Spleen (tissue), 11 donors: ENCODE results near the gene ZBTB32. TPM values are rescaled to one million over a fixed set of nuclear protein-coding genes. Genes with fewer than 3 reads are reported as not detected.

ENCODE experiments used
- DNase-seq: peaks from one replicate; pipeline ENCODE4 v3.0.0-alpha.2; 2020
- H3K27ac ChIP-seq, 8 donors: fragments of 200-600 bp; sonication (generic) in 7 of 8; 1 replicate in 4 of 8; 2 replicates in 4 of 8; pipeline versions ENCODE4 v1.5.0 to v1.8.0; 2016 to 2021; ENCODE audit warnings: inconsistent platforms in 4 of 8, mild to moderate bottlenecking in 4 of 8, moderate library complexity in 1 of 8
- H3K27me3 ChIP-seq, 7 donors: fragments of 200-600 bp; sonication (generic) in 6 of 7; replicated peaks in 1 of 7; 1 replicate in 4 of 7; 2 replicates in 3 of 7; pipeline versions ENCODE4 v1.5.0 to v1.8.0; 2016 to 2021; ENCODE audit warnings: inconsistent platforms in 3 of 7, mild to moderate bottlenecking in 1 of 7
- H3K36me3 ChIP-seq, 6 donors: fragments of 200-600 bp; sonication (generic) in 5 of 6; 1 replicate in 4 of 6; 2 replicates in 2 of 6; pipeline versions ENCODE4 v1.5.0 to v1.8.0; 2016 to 2021; ENCODE audit warnings: inconsistent platforms in 2 of 6
- H3K4me1 ChIP-seq, 6 donors: fragments of 200-600 bp; sonication (generic) in 5 of 6; 1 replicate in 3 of 6; 2 replicates in 3 of 6; pipeline versions ENCODE4 v1.5.0 to v1.8.0; 2016 to 2021; ENCODE audit warnings: inconsistent platforms in 3 of 6
- H3K4me3 ChIP-seq, 8 donors: fragments of 200-600 bp; sonication (generic) in 7 of 8; 1 replicate in 4 of 8; 2 replicates in 4 of 8; pipeline versions ENCODE4 v1.5.0 to v1.8.0; 2016 to 2021; ENCODE audit warnings: inconsistent platforms in 4 of 8, mild to moderate bottlenecking in 4 of 8, moderate library complexity in 2 of 8
- H3K9me3 ChIP-seq, 8 donors: fragments of 200-600 bp; sonication (generic) in 7 of 8; 1 replicate in 4 of 8; 2 replicates in 4 of 8; pipeline versions ENCODE4 v1.5.0 to v1.8.0; 2016 to 2021; ENCODE audit warnings: inconsistent platforms in 4 of 8
- CTCF ChIP-seq, 11 experiments: fragments of 200-600 bp in 7 of 11; fragments of 450-650 bp in 4 of 11; sonication (generic) in 4 of 11; IDR thresholded peaks in 8 of 11; conservative IDR thresholded peaks in 3 of 11; 1 replicate in 7 of 11; 2 replicates in 4 of 11; pipeline versions ENCODE4 v1.4.0 to v1.8.0; 2016 to 2021; ENCODE audit warnings: antibody characterized with exemption in 11 of 11, inconsistent platforms in 4 of 11, mild to moderate bottlenecking in 1 of 11
- POLR2A ChIP-seq, 3 donors: fragments of 450-650 bp; IDR thresholded peaks; one replicate each; pipeline ENCODE4 v1.5.1; 2017; ENCODE audit warnings: antibody characterized with exemption in 3 of 3, mild to moderate bottlenecking in 1 of 3
- POLR2AphosphoS5 ChIP-seq, 3 donors: sonication (generic); formaldehyde crosslinking; IDR thresholded peaks; one replicate each; pipeline ENCODE4 v1.5.1; 2017; ENCODE audit warnings: antibody characterized with exemption in 3 of 3
- WGBS, 5 donors: extraction: QIAGEN DNeasy Blood & Tissue Kit in 3 of 5; methylation state at CpG; one replicate each; pipeline versions ENCODE4 v1.1.5 to v1.1.7; 2013 to 2018; 5-methylcytosine and 5-hydroxymethylcytosine counted together
- intact Hi-C: fragments of 100-400 bp; cut with DNase I; formaldehyde crosslinking; loops from one replicate; pipeline ENCODE4 v1.15.0; 2023; ENCODE audit warnings: low total_unique reads
- polyA plus RNA-seq, 3 donors: library from polyadenylated mRNA; stranded (reverse); fragments of 200-250 nt; gene quantifications; one replicate each; pipeline ENCODE4 v1.2.1, GENCODE V29; 2013
- total RNA-seq, 7 donors: library from RNA; depleted of rRNA in 3 of 7; stranded (reverse); fragments of >200 nt in 3 of 7; fragmentation: NEBNext Ultra II Directional in 4 of 7; extraction: Animal tissue kit (Norgen Biotek cat#: 25700) in 4 of 7; gene quantifications; one replicate each; pipeline versions ENCODE4 v1.1.0 to v1.2.1, GENCODE V29; 2016 to 2021
- donor health status: healthy with polysubstance abuse.
- donor health status: DM: no; HTN: no; CAD: no; lungs with moderate emphysema.
- donor health status: DM: no; HTN: no; CAD: no.
- donor health status: Bipolar disorder and iron deficiency.
- donor health status: healthy.
- donor health status: DM: no; HTN: no; CAD: no.
- donor health status: DM: yes; HTN: yes; CAD: no.

Gene ZBTB32
- total and polyA plus RNA-seq, 10 donors = 2.5 to 8.2 (median 4.2) TPM

GRCh38 chr19:35702223-35703012 is 1.9 kb upstream of the ZBTB32 start:
- H3K4me3 ChIP-seq = peak overlapping the region; percentile 59 to 90 (median 62)
- H3K27ac ChIP-seq = peak overlapping the region; percentile 53 to 86 (median 74)
- intact Hi-C loops = no loop called here
- peak; percentile 98 for DNase-seq
- peaks cover 0 to 20% (median 16%) of the 10 kb centered on the region in 6 donors for H3K4me1 ChIP-seq
- H3K27me3 ChIP-seq = peaks cover 0 to 29% (median 0%) of the 10 kb centered on the region in 7 donors
- TF ChIP-seq CTCF (IDR thresholded peaks at IDR 0.05 in 8 of 11, conservative IDR thresholded peaks at IDR 0.05 in 3 of 11) (peak in 2 of 11 experiments; percentile 10 to 33), POLR2AphosphoS5 (IDR thresholded peaks at IDR 0.05) (peak; percentile 82 to 97 (median 94)), POLR2A (IDR thresholded peaks at IDR 0.05) (peak in 1 of 3 donors; percentile 82)
- WGBS, 5 donors = 0 to 1% (median 0%) methylated on average over 41 to 50 of the region's 50 CpGs
- H3K9me3 ChIP-seq = no peaks in the 10 kb centered on the region
- no peaks in the 10 kb centered on the region for H3K36me3 ChIP-seq

GRCh38 chr19:35703343-35703742 is 1.0 kb upstream of the ZBTB32 start:
- peaks cover 0 to 20% (median 16%) of the 10 kb centered on the region in 6 donors for H3K4me1 ChIP-seq
- no peak for DNase-seq
- H3K36me3 ChIP-seq = no peaks in the 10 kb centered on the region
- TF ChIP-seq POLR2A (IDR thresholded peaks at IDR 0.05) = no peak
- no peak for TF ChIP-seq CTCF (IDR thresholded peaks at IDR 0.05 in 8 of 11, conservative IDR thresholded peaks at IDR 0.05 in 3 of 11)
- no peak for TF ChIP-seq POLR2AphosphoS5 (IDR thresholded peaks at IDR 0.05)
- H3K27me3 ChIP-seq = peaks cover 0 to 29% (median 0%) of the 10 kb centered on the region in 7 donors
- intact Hi-C loops = no loop called here
- peak overlapping the region in 3 of 8 donors; percentile 78 to 81 (median 79) for H3K27ac ChIP-seq
- H3K9me3 ChIP-seq = no peaks in the 10 kb centered on the region
- WGBS, 5 donors = 49 to 62% (median 53%) methylated on average over 9 of the region's 9 CpGs
- peak overlapping the region in 4 of 8 donors; percentile 60 to 90 (median 60) for H3K4me3 ChIP-seq

- no peak for TF ChIP-seq POLR2A (IDR thresholded peaks at IDR 0.05)
- no peak for TF ChIP-seq POLR2AphosphoS5 (IDR thresholded peaks at IDR 0.05)
- WGBS, 5 donors = 80 to 100% (median 97%) methylated on average over 1 of the region's 1 CpG
- Histone ChIP-seq H3K36me3 (no peaks in the 10 kb centered on the region), H3K27ac (no peak overlapping the region), H3K27me3 (peaks cover 0 to 21% (median 0%) of the 10 kb centered on the region in 7 donors), H3K9me3 (no peaks in the 10 kb centered on the region), H3K4me3 (no peak overlapping the region), H3K4me1 (peaks cover 0 to 34% (median 28%) of the 10 kb centered on the region in 6 donors)
- no peak for DNase-seq
- intact Hi-C loops = no loop called here
Observed at GRCh38 chr19:35708391-35708790, 4.0 kb downstream of the ZBTB32 start.

- no peaks in the 10 kb centered on the region for H3K27me3 ChIP-seq
- H3K36me3 ChIP-seq = no peaks in the 10 kb centered on the region
- DNase-seq = no peak
- intact Hi-C loops = loop anchor here (10.0 kb wide), 1 partner anchor 156 kb away; no protein-coding TSS in a partner anchor
- H3K4me3 ChIP-seq = peak overlapping the region in 1 of 8 donors; percentile 17
- H3K27ac ChIP-seq = peak overlapping the region in 5 of 8 donors; percentile 7 to 97 (median 80)
- peaks cover 13 to 61% (median 51%) of the 10 kb centered on the region in 6 donors for H3K4me1 ChIP-seq
- 45 to 67% (median 64%) methylated on average over 13 of the region's 13 CpGs for WGBS, 5 donors
- TF ChIP-seq POLR2AphosphoS5 (IDR thresholded peaks at IDR 0.05) (no peak), POLR2A (IDR thresholded peaks at IDR 0.05) (no peak), CTCF (IDR thresholded peaks at IDR 0.05 in 8 of 11, conservative IDR thresholded peaks at IDR 0.05 in 3 of 11) (no peak)
- no peaks in the 10 kb centered on the region for H3K9me3 ChIP-seq
Observed at GRCh38 chr19:35710784-35711723, 6.7 kb downstream of the ZBTB32 start.
